ENCODE results near the gene CBLC.

DNA sequence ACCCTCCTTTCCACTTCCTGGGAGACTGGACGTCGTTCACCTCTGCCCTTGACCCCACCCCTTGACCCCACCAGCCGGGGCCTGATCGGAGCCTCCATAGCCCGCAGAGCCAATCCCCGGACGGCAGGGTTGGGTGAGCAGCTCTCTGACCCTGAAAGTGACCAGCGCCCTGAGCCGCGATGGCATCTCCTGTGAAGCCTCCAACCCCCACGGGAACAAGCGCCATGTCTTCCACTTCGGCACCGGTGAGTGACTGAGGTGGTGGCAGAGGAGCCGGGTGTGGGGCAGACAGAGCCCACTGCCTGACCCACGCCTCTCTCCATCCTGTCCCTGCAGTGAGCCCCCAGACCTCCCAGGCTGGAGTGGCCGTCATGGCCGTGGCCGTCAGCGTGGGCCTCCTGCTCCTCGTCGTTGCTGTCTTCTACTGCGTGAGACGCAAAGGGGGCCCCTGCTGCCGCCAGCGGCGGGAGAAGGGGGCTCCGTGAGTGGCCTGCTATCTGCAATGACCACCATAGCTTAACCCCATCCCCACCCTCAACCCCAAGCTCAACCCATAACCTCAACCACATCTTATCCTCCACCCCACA, 41.6 kb downstream of the CBLC start:
- TF ChIP-seq POLR2A (IDR thresholded peaks at IDR 0.05; ENCODE audit: low read depth, low read length) (no peak), POLR2AphosphoS5 (IDR thresholded peaks at IDR 0.05; ENCODE audit: low read depth, low read length) (no peak)

Measured in GM12892 (cell line).